GM19238 (cell line): ENCODE results near the gene PERM1.
"Not testable (repeated sequence)": the region's sequence is repeated elsewhere in the genome, so short reads cannot be mapped to it uniquely, and the experiment has no call there.

Source experiments
- DNase-seq: peaks from one replicate; pipeline ENCODE4 v3.0.0; 2011; ENCODE audit warnings: low spot score; ENCODE audit not compliant: insufficient read length

PERM1 gene

DNA sequence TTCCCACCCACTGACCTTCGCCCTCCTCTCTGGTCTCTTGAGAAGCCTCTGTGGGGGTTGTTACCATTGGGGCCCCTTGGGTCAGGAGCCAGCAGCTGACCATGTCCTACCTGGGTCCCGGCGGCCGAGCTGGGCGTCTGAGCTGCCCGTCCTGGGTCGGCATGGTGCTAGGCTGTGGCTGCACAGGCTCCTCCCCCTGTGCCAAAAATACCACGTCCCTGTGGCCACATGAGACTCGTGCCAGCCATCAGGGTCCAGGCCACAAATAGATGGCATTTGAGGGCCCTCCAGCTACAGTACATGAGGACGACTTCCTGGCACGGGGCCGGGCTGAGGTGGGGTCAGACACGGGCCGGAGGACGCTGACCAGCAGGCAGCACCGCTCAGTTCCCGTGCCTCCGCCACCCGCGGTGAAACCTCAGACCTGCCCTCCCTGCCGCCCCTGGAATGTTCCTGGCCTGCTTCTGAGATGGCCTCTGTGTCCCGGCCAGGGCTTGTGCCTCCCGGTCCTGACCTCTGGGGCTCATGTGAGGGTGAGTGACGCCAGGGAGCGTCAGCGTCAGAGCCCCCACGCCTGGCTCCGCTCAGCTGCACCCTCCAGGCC, at the start of gene PERM1:
PERM1 (minus strand) TSS at position 139 of the 604 bp plus-strand sequence. CDS start 1,064 bp downstream, outside the sequence.
- DNase-seq = no peak

DNA sequence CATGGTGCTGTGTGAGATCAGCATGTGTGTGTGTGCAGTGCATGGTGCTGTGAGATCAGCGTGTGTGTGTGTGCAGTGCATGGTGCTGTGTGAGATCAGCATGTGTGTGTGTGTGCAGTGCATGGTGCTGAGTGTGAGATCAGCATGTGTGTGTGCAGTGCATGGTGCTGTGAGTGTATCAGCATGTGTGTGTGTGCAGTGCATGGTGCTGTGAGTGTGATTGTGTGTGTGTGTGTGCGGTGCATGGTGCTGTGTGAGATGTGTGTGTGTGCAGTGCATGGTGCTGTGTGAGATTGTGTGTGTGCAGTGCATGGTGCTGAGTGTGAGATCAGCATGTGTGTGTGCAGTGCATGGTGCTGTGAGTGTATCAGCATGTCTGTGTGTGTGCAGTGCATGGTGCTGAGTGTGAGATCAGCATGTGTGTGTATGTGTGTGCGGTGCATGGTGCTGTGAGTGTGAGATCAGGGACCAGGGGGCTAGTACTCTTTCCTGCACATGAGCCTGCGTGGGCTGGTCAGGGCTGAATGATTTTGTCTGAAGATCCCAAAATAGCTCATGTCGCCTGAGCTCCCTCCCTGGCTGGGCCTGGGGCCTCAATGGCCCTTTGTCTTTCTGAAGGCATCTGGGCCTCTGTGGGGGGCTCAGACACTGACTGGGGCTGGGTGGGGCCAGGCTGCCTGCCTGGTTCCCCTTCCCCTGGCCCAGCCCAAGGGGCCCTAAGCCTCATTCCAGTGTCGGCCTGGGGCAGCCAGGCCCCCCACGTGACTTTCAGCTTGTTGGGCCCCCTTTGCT, 49.2 kb upstream of the PERM1 start:
- DNase-seq = not testable (repeated sequence)

GRCh38 chr1:1027791-1028190, 45.9 kb upstream of the PERM1 start:
- no peak for DNase-seq

- no peak for DNase-seq
These were observed 44.9 kb upstream of the PERM1 start for GRCh38 chr1:1026599-1027413.

- no peak for DNase-seq
These were observed 43.8 kb upstream of the PERM1 start for GRCh38 chr1:1025730-1026129.

- no peak for DNase-seq
These were observed 43.1 kb upstream of the PERM1 start for GRCh38 chr1:1024771-1025699.

- no peak for DNase-seq
These were observed 42.4 kb upstream of the PERM1 start for GRCh38 chr1:1024149-1024770.

- DNase-seq = no peak
These were observed 41.8 kb upstream of the PERM1 start for GRCh38 chr1:1023700-1024099.

- DNase-seq = no peak
These were observed 40.6 kb upstream of the PERM1 start for GRCh38 chr1:1022302-1023009.

- no peak for DNase-seq
These were observed 40.0 kb upstream of the PERM1 start for GRCh38 chr1:1021920-1022259.

GRCh38 chr1:1021010-1021919, 39.4 kb upstream of the PERM1 start:
- DNase-seq = no peak

- peak; percentile 74 for DNase-seq
These were observed 38.6 kb upstream of the PERM1 start for GRCh38 chr1:1020415-1021009.

DNA sequence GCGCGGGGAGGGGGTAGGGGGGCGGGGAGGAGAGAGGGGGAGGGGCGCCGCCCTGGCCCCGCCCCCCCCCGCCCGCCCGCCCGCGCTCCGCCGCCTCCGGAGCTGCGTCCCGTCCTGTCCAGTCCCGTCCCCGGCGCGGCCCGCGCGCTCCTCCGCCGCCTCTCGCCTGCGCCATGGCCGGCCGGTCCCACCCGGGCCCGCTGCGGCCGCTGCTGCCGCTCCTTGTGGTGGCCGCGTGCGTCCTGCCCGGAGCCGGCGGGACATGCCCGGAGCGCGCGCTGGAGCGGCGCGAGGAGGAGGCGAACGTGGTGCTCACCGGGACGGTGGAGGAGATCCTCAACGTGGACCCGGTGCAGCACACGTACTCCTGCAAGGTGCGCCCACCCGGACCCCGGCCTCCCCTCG, 38.1 kb upstream of the PERM1 start, which contains the start of gene AGRN:
AGRN (plus strand) TSS at position 121 of the 405 bp plus-strand sequence; CDS start at position 174, 53 bp downstream.
- peak; percentile 82 for DNase-seq

DNA sequence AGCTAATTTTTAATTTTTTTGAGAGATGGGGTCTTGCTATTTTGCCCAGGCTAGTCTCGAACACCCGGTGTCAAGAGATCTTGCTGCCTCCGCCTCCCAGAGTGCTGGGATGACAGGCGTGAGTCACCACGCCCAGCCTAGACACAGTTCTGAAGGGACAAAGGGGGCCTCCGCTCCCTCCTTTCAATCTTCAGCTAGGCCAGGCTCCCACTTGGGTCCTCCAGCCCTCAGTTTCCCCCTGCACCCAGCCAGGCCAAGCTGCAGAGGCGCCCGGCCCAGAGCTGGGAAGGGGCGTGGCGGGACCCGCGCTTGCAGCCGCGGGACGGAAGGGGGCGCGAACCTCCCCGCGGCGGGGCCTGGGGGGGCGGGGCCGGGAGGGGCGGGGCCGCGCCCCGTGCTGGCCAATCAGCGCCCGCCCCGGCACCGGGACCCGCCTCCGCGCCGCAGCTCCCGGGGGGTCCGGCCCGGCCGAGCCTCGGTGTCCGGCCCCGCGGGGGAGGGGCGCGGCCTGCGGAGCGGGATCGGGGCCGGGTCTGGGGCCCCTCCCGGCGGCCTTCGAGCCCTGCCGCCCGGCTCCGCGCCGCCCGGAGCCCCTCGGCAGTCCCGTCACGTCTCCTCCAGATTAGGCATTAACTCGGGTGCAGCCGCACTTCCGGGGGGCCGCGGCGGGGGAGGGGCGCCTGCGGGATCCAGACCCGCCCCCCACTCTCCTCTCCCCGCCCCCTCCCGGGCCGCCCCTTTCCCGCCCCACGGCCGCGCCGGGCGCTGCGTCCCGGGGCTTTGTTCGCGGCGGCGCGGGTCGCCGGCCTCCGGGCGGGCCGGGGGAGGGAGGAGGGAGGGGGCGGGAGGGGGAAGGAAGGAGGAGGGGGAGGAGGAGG, 37.5 kb upstream of the PERM1 start:
- DNase-seq = peak; percentile 96

- DNase-seq = not testable (repeated sequence)
These were observed 36.4 kb upstream of the PERM1 start for GRCh38 chr1:1018321-1018685.

GRCh38 chr1:1017397-1018320, 35.8 kb upstream of the PERM1 start:
- not testable (repeated sequence) for DNase-seq
